ENCODE data around the gene CLDND1.

DNA sequence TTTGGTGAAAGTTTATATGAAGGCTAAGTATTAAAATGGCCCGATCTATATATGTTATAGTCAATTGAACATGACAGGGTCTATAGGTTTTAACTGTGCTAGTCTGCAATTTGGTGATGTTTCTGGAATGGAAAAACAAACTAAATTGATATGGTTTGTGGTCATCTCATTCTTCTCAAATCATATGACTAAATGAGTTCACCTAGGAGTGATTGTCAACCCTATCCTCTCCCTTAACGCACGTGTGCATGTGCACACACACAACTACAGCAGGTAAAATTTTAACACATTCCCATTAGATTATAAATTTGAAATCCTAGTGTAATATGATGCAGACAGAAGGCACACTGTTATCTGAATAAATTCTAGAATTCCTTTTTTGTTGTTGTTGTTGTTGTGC is 9.0 kb downstream of the CLDND1 start:
- TF ChIP-seq BACH2 (CRISPR knock-in tag; IDR thresholded peaks at IDR 0.05; ENCODE audit: borderline replicate concordance) (no peak), ZNF8 (CRISPR knock-in tag; IDR thresholded peaks at IDR 0.05) (no peak), TCF4 (CRISPR knock-in tag; IDR thresholded peaks at IDR 0.05; ENCODE audit: borderline replicate concordance) (no peak), ZFP3 (CRISPR knock-in tag; IDR thresholded peaks at IDR 0.05) (no peak), ISL1 (CRISPR knock-in tag; IDR thresholded peaks at IDR 0.05) (no peak), CSDC2 (CRISPR knock-in tag; IDR thresholded peaks at IDR 0.05) (no peak), GLIS3 (CRISPR knock-in tag; IDR thresholded peaks at IDR 0.05) (no peak)
- TF ChIP-seq, protein P1, sequence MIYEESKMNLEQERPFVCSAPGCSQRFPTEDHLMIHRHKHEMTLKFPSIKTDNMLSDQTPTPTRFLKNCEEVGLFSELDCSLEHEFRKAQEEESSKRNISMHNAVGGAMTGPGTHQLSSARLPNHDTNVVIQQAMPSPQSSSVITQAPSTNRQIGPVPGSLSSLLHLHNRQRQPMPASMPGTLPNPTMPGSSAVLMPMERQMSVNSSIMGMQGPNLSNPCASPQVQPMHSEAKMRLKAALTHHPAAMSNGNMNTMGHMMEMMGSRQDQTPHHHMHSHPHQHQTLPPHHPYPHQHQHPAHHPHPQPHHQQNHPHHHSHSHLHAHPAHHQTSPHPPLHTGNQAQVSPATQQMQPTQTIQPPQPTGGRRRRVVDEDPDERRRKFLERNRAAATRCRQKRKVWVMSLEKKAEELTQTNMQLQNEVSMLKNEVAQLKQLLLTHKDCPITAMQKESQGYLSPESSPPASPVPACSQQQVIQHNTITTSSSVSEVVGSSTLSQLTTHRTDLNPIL (CRISPR knock-in tag; IDR thresholded peaks at IDR 0.05; ENCODE audit: low read depth) = no peak
- TF ChIP-seq, protein P2, sequence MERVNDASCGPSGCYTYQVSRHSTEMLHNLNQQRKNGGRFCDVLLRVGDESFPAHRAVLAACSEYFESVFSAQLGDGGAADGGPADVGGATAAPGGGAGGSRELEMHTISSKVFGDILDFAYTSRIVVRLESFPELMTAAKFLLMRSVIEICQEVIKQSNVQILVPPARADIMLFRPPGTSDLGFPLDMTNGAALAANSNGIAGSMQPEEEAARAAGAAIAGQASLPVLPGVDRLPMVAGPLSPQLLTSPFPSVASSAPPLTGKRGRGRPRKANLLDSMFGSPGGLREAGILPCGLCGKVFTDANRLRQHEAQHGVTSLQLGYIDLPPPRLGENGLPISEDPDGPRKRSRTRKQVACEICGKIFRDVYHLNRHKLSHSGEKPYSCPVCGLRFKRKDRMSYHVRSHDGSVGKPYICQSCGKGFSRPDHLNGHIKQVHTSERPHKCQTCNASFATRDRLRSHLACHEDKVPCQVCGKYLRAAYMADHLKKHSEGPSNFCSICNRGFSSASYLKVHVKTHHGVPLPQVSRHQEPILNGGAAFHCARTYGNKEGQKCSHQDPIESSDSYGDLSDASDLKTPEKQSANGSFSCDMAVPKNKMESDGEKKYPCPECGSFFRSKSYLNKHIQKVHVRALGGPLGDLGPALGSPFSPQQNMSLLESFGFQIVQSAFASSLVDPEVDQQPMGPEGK (CRISPR knock-in tag; IDR thresholded peaks at IDR 0.05; ENCODE audit: borderline replicate concordance) = no peak
- TF ChIP-seq, protein P3, sequence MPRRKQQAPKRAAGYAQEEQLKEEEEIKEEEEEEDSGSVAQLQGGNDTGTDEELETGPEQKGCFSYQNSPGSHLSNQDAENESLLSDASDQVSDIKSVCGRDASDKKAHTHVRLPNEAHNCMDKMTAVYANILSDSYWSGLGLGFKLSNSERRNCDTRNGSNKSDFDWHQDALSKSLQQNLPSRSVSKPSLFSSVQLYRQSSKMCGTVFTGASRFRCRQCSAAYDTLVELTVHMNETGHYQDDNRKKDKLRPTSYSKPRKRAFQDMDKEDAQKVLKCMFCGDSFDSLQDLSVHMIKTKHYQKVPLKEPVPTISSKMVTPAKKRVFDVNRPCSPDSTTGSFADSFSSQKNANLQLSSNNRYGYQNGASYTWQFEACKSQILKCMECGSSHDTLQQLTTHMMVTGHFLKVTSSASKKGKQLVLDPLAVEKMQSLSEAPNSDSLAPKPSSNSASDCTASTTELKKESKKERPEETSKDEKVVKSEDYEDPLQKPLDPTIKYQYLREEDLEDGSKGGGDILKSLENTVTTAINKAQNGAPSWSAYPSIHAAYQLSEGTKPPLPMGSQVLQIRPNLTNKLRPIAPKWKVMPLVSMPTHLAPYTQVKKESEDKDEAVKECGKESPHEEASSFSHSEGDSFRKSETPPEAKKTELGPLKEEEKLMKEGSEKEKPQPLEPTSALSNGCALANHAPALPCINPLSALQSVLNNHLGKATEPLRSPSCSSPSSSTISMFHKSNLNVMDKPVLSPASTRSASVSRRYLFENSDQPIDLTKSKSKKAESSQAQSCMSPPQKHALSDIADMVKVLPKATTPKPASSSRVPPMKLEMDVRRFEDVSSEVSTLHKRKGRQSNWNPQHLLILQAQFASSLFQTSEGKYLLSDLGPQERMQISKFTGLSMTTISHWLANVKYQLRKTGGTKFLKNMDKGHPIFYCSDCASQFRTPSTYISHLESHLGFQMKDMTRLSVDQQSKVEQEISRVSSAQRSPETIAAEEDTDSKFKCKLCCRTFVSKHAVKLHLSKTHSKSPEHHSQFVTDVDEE (CRISPR knock-in tag; IDR thresholded peaks at IDR 0.05) = no peak
- TF ChIP-seq, protein P4, sequence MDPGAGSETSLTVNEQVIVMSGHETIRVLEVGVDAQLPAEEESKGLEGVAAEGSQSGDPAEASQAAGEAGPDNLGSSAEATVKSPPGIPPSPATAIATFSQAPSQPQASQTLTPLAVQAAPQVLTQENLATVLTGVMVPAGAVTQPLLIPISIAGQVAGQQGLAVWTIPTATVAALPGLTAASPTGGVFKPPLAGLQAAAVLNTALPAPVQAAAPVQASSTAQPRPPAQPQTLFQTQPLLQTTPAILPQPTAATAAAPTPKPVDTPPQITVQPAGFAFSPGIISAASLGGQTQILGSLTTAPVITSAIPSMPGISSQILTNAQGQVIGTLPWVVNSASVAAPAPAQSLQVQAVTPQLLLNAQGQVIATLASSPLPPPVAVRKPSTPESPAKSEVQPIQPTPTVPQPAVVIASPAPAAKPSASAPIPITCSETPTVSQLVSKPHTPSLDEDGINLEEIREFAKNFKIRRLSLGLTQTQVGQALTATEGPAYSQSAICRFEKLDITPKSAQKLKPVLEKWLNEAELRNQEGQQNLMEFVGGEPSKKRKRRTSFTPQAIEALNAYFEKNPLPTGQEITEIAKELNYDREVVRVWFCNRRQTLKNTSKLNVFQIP (CRISPR knock-in tag; IDR thresholded peaks at IDR 0.05; ENCODE audit: borderline replicate concordance, low read depth) = no peak

Data from SK-N-SH treated with all-trans-retinoic acid at 6 μM for 48 hours (cell line).